RWPE1 (cell line): ENCODE results near the gene TFCP2L1.

Experiments
- CTCF ChIA-PET: fragments of 350-600 bp; sonication (Branson Sonifier 250); formaldehyde crosslinking; extraction: SDS; loops from one replicate; lab custom pipeline; 2021; lab: Yijun Ruan, JAX
- POLR2A ChIA-PET: fragments of 400-600 bp; formaldehyde crosslinking; extraction: SDS; loops from one replicate; lab custom pipeline; 2020; ENCODE audit warnings: antibody characterized with exemption; ENCODE audit not compliant: low non-redundant PET; lab: Yijun Ruan, JAX
- DNase-seq: peaks from one replicate; pipeline ENCODE4 v3.0.0; 2012; ENCODE audit warnings: low spot score
- H3K27ac ChIP-seq: fragments of 450-650 bp; 2 replicates; pipeline ENCODE4 v1.5.1; 2017
- TF ChIP-seq, protein P1 (sequence below): fragments of 450-650 bp; conservative IDR thresholded peaks from 2 replicates; pipeline ENCODE4 v1.5.1; 2017; ENCODE audit warnings: low read depth, mild to moderate bottlenecking

TFCP2L1 gene

DNA sequence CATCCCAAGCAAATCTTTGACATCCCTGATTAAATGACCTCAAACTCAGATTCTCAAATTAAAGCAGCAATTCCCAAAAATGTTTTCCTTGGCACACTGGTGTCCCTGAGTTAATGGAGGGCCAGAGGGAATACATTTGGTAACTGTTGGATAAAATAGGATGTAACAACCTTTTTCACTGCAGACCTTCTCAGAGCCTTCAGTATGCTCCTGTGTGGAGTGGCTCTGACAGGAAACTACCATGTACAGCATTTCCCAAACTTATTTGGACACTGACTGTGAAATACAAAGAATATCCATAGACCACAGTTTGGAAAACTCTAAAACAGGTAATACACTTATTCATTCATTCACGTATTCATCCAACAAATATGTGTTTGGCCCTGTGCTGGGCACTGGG is 91.8 kb downstream of the TFCP2L1 start:
- ChIA-PET POLR2A (no interaction called here), CTCF (no interaction called here)
- peak overlapping the region; percentile 26; the same call in 1 of the 2 replicates for H3K27ac ChIP-seq
- DNase-seq = no peak
- TF ChIP-seq, protein P1, sequence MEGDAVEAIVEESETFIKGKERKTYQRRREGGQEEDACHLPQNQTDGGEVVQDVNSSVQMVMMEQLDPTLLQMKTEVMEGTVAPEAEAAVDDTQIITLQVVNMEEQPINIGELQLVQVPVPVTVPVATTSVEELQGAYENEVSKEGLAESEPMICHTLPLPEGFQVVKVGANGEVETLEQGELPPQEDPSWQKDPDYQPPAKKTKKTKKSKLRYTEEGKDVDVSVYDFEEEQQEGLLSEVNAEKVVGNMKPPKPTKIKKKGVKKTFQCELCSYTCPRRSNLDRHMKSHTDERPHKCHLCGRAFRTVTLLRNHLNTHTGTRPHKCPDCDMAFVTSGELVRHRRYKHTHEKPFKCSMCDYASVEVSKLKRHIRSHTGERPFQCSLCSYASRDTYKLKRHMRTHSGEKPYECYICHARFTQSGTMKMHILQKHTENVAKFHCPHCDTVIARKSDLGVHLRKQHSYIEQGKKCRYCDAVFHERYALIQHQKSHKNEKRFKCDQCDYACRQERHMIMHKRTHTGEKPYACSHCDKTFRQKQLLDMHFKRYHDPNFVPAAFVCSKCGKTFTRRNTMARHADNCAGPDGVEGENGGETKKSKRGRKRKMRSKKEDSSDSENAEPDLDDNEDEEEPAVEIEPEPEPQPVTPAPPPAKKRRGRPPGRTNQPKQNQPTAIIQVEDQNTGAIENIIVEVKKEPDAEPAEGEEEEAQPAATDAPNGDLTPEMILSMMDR = no peak

DNA sequence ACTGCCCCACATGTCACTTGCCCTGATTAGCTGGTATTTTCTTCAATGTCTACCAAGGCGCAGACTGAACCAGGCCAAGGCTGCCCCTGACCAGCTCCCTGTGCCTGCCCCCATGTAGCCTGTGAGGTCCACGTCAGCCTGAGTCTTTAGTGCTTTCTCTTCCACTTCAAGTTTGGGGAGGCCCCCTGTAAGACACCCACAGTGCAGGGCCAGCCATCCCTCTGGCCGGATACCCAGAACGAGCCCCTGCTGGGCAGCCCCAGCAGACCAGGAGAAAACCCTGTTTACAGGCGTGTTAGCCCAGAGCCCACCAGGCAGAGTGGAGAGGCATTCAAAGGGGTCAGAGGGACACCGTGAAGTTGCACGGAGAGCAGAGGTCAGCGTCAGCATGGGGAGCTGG is 92.4 kb downstream of the TFCP2L1 start:
- peak overlapping the region; percentile 26; the same call in 1 of the 2 replicates for H3K27ac ChIP-seq
- TF ChIP-seq, protein P1 = no peak
- ChIA-PET CTCF (no interaction called here), POLR2A (no interaction called here)
- DNase-seq = no peak

DNA sequence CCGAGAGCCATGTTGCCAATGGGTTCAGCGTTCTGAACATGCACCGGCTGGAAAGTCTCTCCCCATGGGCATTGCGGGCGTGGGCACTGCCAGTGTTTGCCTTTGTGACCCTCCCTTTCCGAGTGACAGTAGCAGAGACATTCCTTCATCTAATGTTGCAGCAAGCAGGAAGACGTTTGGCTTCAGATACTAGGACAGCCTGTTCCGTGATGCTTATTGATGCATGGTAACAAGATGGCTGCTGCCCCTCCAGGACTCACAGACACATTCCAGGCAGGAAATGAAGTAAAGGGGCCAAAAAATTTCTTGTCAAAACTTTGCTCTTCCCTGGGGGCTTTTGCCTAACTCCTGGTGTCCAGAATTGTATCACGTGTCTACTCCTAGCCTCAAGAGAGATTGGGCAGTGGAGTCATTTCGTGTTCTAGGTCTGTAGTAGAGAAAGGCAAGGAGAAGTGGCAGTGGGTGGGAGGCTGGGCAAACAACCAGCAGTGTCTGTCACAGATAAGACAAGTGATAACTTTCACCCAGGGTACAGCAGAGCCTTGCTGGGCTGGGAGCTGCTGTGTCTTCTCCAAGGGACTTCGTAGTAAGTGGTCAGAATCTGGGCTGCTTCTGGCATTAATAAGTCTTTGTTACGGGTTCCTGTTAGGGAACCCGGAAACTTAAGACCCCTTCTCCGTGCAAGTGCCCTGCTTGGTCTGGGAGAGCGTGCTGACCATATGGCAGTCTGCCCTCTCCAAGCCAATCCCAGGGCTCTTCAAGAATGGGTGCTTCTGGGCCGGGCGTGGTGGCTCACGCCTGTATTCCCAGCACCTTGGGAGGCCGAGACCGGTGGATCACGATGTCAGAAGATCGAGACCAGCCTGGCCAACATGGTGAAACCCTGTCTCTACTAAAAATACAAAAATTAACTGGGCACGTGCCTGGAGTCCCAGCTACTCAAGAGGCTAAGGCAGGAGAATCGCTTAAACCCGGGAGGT is 93.5 kb downstream of the TFCP2L1 start:
- peak overlapping the region; percentile 26; the same call in 1 of the 2 replicates for H3K27ac ChIP-seq
- ChIA-PET POLR2A (no interaction called here), CTCF (interaction anchor here (0.6 kb wide), 1 partner anchor 69 kb away, joined by 4 read pairs; no protein-coding TSS in a partner anchor)
- TF ChIP-seq, protein P1 = no peak
- DNase-seq = no peak

DNA sequence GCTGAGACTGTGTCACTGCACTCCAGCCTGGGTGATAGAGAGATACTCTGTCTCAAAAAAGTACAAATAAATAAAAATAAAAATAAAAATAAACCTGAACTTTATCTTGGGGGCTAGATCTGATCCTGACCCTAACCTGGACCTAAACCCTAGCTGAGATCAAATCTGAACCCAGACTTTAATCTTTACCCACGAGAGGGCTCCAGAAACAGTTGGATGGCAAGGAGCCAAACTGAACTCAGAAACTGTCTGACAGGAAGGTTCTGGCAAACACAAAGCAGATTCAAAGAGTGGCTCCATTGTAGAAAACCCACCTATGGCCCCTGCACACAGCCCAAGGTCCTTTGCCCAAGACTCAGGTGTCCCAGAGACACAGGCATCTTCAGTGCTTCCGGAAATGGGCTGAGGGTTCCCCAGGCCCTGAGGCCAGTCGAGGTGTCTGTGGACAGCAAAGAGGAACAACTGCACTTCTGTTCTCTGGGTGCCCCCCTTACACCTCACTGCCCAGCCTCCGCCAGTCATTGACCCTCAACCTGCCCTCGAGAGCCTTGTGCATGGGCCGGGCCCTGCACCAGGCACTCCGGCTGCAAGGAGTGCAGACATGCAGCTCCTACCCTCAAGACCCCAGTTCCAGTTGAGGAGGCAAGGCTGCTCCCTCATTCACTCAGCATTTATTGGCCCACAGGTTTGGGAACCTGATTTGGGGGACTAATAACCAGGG is 95.2 kb downstream of the TFCP2L1 start:
- no peak for DNase-seq
- TF ChIP-seq, protein P1 = no peak
- ChIA-PET POLR2A (no interaction called here), CTCF (no interaction called here)
- H3K27ac ChIP-seq = peak overlapping the region; percentile 36

DNA sequence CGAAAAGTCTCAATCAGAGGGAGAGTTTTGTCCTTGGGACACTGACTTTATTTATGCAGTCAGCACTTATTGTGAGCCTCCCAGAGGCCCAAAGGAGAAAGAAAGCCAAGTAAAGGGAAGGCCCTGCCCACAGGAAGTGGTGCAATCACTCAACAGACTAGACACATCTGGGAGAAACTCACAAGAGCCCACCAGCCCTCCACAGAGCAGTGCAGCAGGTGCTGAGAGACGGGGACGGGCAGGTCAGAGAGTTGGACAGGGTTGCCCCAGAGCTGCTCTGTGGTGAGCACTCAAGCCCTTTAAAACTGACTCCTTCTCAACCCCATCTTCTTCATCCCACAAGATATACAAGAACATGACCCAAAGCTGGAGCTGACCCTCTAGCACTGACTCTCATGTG is 96.0 kb downstream of the TFCP2L1 start:
- ChIA-PET POLR2A (no interaction called here), CTCF (no interaction called here)
- TF ChIP-seq, protein P1 = no peak
- H3K27ac ChIP-seq = peak overlapping the region; percentile 36
- DNase-seq = no peak

DNA sequence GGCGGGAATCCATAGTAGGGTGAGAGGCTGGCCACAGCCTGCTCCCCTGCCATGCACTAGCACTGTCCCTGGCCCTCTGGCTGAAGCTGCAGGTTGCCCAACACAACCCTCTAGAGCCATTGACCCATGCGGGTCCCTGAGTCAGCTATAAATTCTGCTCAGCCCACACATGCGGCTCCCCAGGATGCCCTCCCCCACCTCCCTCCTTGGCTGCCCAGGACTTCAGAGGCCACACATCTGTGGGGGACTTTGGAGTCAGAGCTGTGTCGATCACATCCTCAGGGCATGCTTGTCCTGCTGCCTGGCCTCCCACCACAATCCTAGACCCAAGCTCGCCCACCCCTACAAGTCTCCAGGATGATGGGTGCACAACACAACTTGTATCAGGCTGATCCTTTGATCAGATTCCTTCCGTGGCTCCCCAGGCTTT is 97.0 kb downstream of the TFCP2L1 start:
- no peak overlapping the region; the same call in 1 of the 2 replicates for H3K27ac ChIP-seq
- no peak for DNase-seq
- CTCF ChIA-PET = interaction anchor here (0.7 kb wide), 1 partner anchor 635 kb away, joined by 3 read pairs; no protein-coding TSS in a partner anchor
- TF ChIP-seq, protein P1 = no peak
- POLR2A ChIA-PET = no interaction called here
